HepG2 (cell line): ENCODE measurements around the gene DBX2. TPM values are rescaled to one million over a fixed set of nuclear protein-coding genes. Genes with fewer than 3 reads are reported as not detected.
A peak's percentile ranks its signal among the peaks of the same experiment; 100 is the strongest.

Experiments used
- ATAC-seq: fragments of 200-7000 bp; cut with Tn5 transposase; 3 replicates; pipeline ENCODE4 v1.9.1; 2020; ENCODE audit warnings: mild to moderate bottlenecking, moderate library complexity
- BruUV-seq: library from RNA; stranded (reverse); fragments of 400-500 nt; replicated peaks from 2 replicates; lab custom pipeline; 2021; lab: Mats Ljungman, UMichigan
- CTCF ChIA-PET: fragments of 300-600 bp; formaldehyde crosslinking; extraction: SDS; loops from one replicate; lab custom pipeline; 2021; ENCODE audit warnings: low total read pairs, inconsistent platforms, low intra/inter-chr PET ratio; lab: Yijun Ruan, JAX
- POLR2A ChIA-PET: fragments of 350-600 bp; sonication (Branson Sonifier 250); formaldehyde crosslinking; loops from one replicate; lab custom pipeline; 2020; ENCODE audit warnings: antibody characterized with exemption, inconsistent platforms; lab: Yijun Ruan, JAX
- DNase-seq: peaks from one replicate; pipeline ENCODE4 v3.0.0-alpha.2; 2015; ENCODE audit warnings: low spot score
- FAIRE-seq: peaks from 3 replicates; lab custom pipeline; 2011; peaks lifted over from hg19 to GRCh38; lab: Jason Lieb, UNC
- H2AFZ ChIP-seq: one replicate; pipeline ENCODE4 v1.6.1; 2011; ENCODE audit warnings: low read length, inconsistent platforms
- H3K27ac ChIP-seq: fragments of 300-600 bp; 3 replicates; pipeline ENCODE4 v1.8.0; 2011; ENCODE audit warnings: mixed run types, mild to moderate bottlenecking, mixed read lengths, low read length, inconsistent platforms; ENCODE audit not compliant: insufficient read depth; ENCODE audit errors: extremely low read length
- H3K27me3 ChIP-seq, 2 experiments: fragments of 200-600 bp in 1 of 2; 2 replicates in 1 of 2; 3 replicates in 1 of 2; pipeline versions ENCODE4 v1.6.0 to v1.8.0; 2011; ENCODE audit warnings: low read length in 2 of 2, mild to moderate bottlenecking in 2 of 2, moderate library complexity in 2 of 2, inconsistent platforms in 1 of 2; ENCODE audit not compliant: insufficient read depth in 2 of 2, control insufficient read depth in 1 of 2
- H3K36me3 ChIP-seq, 2 experiments: fragments of 200-600 bp in 1 of 2; replicated peaks in 1 of 2; 2 replicates in 1 of 2; 3 replicates in 1 of 2; pipeline versions ENCODE4 v1.5.1 to v1.8.0; 2011; ENCODE audit warnings: low read length in 2 of 2, inconsistent platforms in 1 of 2; ENCODE audit not compliant: insufficient read depth in 2 of 2, control insufficient read depth in 1 of 2
- H3K4me1 ChIP-seq: 2 replicates; pipeline ENCODE4 v1.5.1; 2012; ENCODE audit warnings: low read length, inconsistent platforms; ENCODE audit not compliant: insufficient read depth
- H3K4me2 ChIP-seq: 2 replicates; pipeline ENCODE4 v1.6.0; 2011; ENCODE audit warnings: low read depth, low read length, inconsistent platforms
- H3K4me3 ChIP-seq, 3 experiments: fragments of 200-600 bp in 1 of 3; sonication (generic), shearing (Covaris generic) in 1 of 3; replicated peaks in 1 of 3; 2 replicates each; pipeline ENCODE4 v1.5.1; 2011 to 2016; ENCODE audit warnings: low read length in 3 of 3, inconsistent platforms in 2 of 3, low read depth in 2 of 3, mild to moderate bottlenecking in 2 of 3, control low read depth in 1 of 3, mixed read lengths in 1 of 3; ENCODE audit not compliant: insufficient read depth in 1 of 3
- H3K79me2 ChIP-seq: one replicate; pipeline ENCODE4 v1.6.1; 2011; ENCODE audit warnings: low read length, inconsistent platforms; ENCODE audit not compliant: insufficient read depth
- H3K9ac ChIP-seq: 2 replicates; pipeline ENCODE4 v1.6.0; 2011; ENCODE audit warnings: mild to moderate bottlenecking, low read depth, low read length, inconsistent platforms; ENCODE audit not compliant: insufficient read depth
- H3K9me3 ChIP-seq: 2 replicates; pipeline ENCODE4 v1.5.1; 2012; ENCODE audit warnings: mild to moderate bottlenecking, low read length
- H4K20me1 ChIP-seq: 2 replicates; pipeline ENCODE4 v1.6.0; 2011; ENCODE audit warnings: inconsistent platforms, mild to moderate bottlenecking, low read length, moderate library complexity; ENCODE audit not compliant: insufficient read depth
- CEBPB ChIP-seq: IDR thresholded peaks from 2 replicates; pipeline ENCODE4 v1.6.1; 2011; ENCODE audit warnings: low read depth, low read length, improper control_type of control experiment, borderline replicate concordance
- NFAT5 ChIP-seq: sonication (generic); formaldehyde crosslinking; IDR thresholded peaks from 2 replicates; pipeline ENCODE4 v1.4.0; 2020; ENCODE audit warnings: missing genetic modification reagents
- WGBS: methylation state at CpG from one replicate; pipeline ENCODE4 v1.1.6; 2017; ENCODE audit warnings: low lambda C conversion rate; 5-methylcytosine and 5-hydroxymethylcytosine counted together
- in situ Hi-C: cut with HindIII; loops from 2 replicates; pipeline ENCODE4 v1.10.0; 2017; ENCODE audit warnings: low pct_unique_long_range_greater_than_20kb; ENCODE audit not compliant: extremely low pct_ligation_motif_present
- intact Hi-C: fragments of 100-400 bp; cut with micrococcal nuclease; formaldehyde crosslinking; loops from one replicate; pipeline ENCODE4 v1.10.0; 2022; ENCODE audit not compliant: unreplicated experiment
- polyA plus RNA-seq, 8 experiments: library from polyadenylated mRNA; depleted of rRNA in 3 of 8; stranded (reverse) in 7 of 8; unstranded in 1 of 8; fragments of >200 nt; fragmentation: Illumina TruSeq in 4 of 8; extraction: Trizol in 4 of 8; gene quantifications; 2 replicates each; pipeline versions ENCODE4 v1.2.1 to v1.2.3, GENCODE V29; 2011 to 2016; ENCODE audit warnings: low read depth in 4 of 8, missing spikeins in 1 of 8, mixed read lengths in 1 of 8; ENCODE audit not compliant: insufficient read depth in 1 of 8
- total RNA-seq, 5 experiments: library from RNA; depleted of rRNA; stranded (reverse); fragments of >200 nt; fragmentation: Illumina TruSeq; extraction: Trizol; gene quantifications; 2 replicates each; pipeline ENCODE4 v1.2.3, GENCODE V29; 2016; ENCODE audit warnings: low read depth in 1 of 5

The DBX2 gene
- total and polyA plus RNA-seq, 2 of the 13 experiments (the other 11 are each of a cell fraction or from before 2014, with no cell fraction given): not detected

DNA sequence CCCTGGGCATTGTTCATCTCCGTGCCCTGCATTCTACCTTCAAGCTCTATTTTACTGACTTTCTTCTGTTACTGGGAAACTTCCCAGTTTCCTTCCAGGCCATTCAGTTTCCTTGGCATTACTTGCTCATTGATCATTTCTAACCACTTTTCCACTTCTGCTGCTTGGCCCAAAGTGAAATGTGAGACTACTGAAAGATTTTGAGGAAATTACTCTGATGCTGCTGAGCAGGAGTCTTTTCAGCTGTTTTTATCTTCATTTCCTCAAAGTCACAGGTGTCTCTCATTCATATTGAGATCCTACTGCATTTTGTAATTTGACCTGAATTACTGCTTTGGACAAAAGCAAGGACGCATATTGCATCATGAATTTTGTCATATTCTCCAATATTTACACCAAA lies 26.4 kb upstream of the DBX2 start:
- FAIRE-seq (no peak), ATAC-seq (no peak), DNase-seq (no peak)
- in situ Hi-C loops (no loop called here), intact Hi-C loops (no loop called here)
- CTCF ChIA-PET: no interaction called here
- H2AFZ ChIP-seq: no peak overlapping the region
- POLR2A ChIA-PET: no interaction called here
- H4K20me1 ChIP-seq: no peaks in the 10 kb centered on the region
- no peak overlapping the region for H3K27ac ChIP-seq
- H3K9me3 ChIP-seq: no peaks in the 10 kb centered on the region
- peaks cover 0 to 2% of the 10 kb centered on the region in 2 experiments; a peak in 1 of 5 replicates for H3K27me3 ChIP-seq
- H3K4me2 ChIP-seq: no peak overlapping the region
- H3K9ac ChIP-seq: no peak overlapping the region
- H3K36me3 ChIP-seq: no peaks in the 10 kb centered on the region
- no TSS peak for BruUV-seq
- no peaks in the 10 kb centered on the region for H3K4me1 ChIP-seq
- WGBS: 3% methylated on average over 2 of the region's 2 CpGs
- 0 out of 2 replicates have a peak, but pooled peaks have one; percentile 1 for TF ChIP-seq CEBPB
- TF ChIP-seq NFAT5: no peak
- H3K79me2 ChIP-seq: no peaks in the 10 kb centered on the region
- no peak overlapping the region for H3K4me3 ChIP-seq
